H1 (cell line): ENCODE measurements around the gene CACNA1F. TPM values are rescaled to one million over a fixed set of nuclear protein-coding genes. Genes with fewer than 3 reads are reported as not detected.

Source experiments
- CTCF ChIA-PET: fragments of 300-600 bp; sonication (Branson Sonifier 250); formaldehyde crosslinking; loops from one replicate; lab custom pipeline; 2021; ENCODE audit not compliant: partially characterized antibody; lab: Charles Lee
- POLR2A ChIA-PET: fragments of 300-600 bp; sonication (Branson Sonifier 250); formaldehyde crosslinking; loops from one replicate; lab custom pipeline; 2021; ENCODE audit warnings: inconsistent platforms; ENCODE audit not compliant: partially characterized antibody; lab: Charles Lee
- DNase-seq, 2 experiments: peaks; one replicate each; pipeline versions ENCODE4 v3.0.0 to v3.0.0-alpha.2; 2010 to 2022; ENCODE audit warnings: low spot score in 2 of 2, low read depth in 1 of 2, mixed read lengths in 1 of 2
- FAIRE-seq: peaks from 2 replicates; lab custom pipeline; 2011; peaks lifted over from hg19 to GRCh38; lab: Jason Lieb, UNC
- H2AFZ ChIP-seq: 2 replicates; pipeline ENCODE4 v1.8.1; 2012; ENCODE audit warnings: low read length, inconsistent platforms
- H2AK5ac ChIP-seq: 2 replicates; pipeline ENCODE4 v1.6.1; 2013; ENCODE audit warnings: low read depth, low read length
- H2BK120ac ChIP-seq: replicated peaks from 2 replicates; pipeline ENCODE3; 2013; ENCODE audit warnings: low read depth, low read length, inconsistent platforms
- H2BK12ac ChIP-seq: 2 replicates; pipeline ENCODE4 v1.6.1; 2013; ENCODE audit warnings: low read depth, low read length
- H2BK15ac ChIP-seq: 2 replicates; pipeline ENCODE4 v1.6.1; 2013; ENCODE audit warnings: low read length
- H2BK20ac ChIP-seq: 2 replicates; pipeline ENCODE4 v1.6.1; 2013; ENCODE audit warnings: low read length
- H2BK5ac ChIP-seq: 2 replicates; pipeline ENCODE4 v1.6.1; 2013; ENCODE audit warnings: low read depth, low read length
- H3K14ac ChIP-seq: 2 replicates; pipeline ENCODE4 v1.6.1; 2013; ENCODE audit warnings: inconsistent platforms; ENCODE audit not compliant: insufficient read length
- H3K18ac ChIP-seq: 2 replicates; pipeline ENCODE4 v1.6.1; 2013; ENCODE audit warnings: low read length; ENCODE audit errors: extremely low read depth
- H3K23ac ChIP-seq: 2 replicates; pipeline ENCODE4 v1.6.1; 2013; ENCODE audit warnings: inconsistent platforms; ENCODE audit not compliant: insufficient read length
- H3K23me2 ChIP-seq: 2 replicates; pipeline ENCODE4 v1.6.1; 2013; ENCODE audit warnings: low read depth, low read length
- H3K27ac ChIP-seq: 2 replicates; pipeline ENCODE4 v1.6.1; 2011; ENCODE audit warnings: low read depth, low read length, inconsistent platforms
- H3K27me3 ChIP-seq, 4 experiments: replicated peaks in 1 of 4; 1 replicate in 1 of 4; 2 replicates in 3 of 4; pipeline versions ENCODE4 v1.6.1 to v1.8.1; 2011 to 2013; ENCODE audit warnings: low read length in 3 of 4, mild to moderate bottlenecking in 3 of 4, inconsistent platforms in 2 of 4, mixed read lengths in 2 of 4, moderate library complexity in 1 of 4; ENCODE audit not compliant: control insufficient read depth in 3 of 4, insufficient read depth in 3 of 4; ENCODE audit errors: extremely low read depth in 1 of 4
- H3K36me3 ChIP-seq, 4 experiments: 2 replicates each; pipeline versions ENCODE4 v1.6.1 to v1.8.1; 2011 to 2013; ENCODE audit warnings: mild to moderate bottlenecking in 4 of 4, low read length in 3 of 4, moderate library complexity in 2 of 4, control low read depth in 1 of 4, inconsistent platforms in 1 of 4; ENCODE audit not compliant: insufficient read depth in 4 of 4, control insufficient read depth in 2 of 4
- H3K4ac ChIP-seq: replicated peaks from 2 replicates; pipeline ENCODE3; 2013; ENCODE audit warnings: low read length, low read depth, mixed read lengths, inconsistent platforms; ENCODE audit not compliant: insufficient read length
- H3K4me1 ChIP-seq, 4 experiments: replicated peaks in 1 of 4; 1 replicate in 1 of 4; 2 replicates in 3 of 4; pipeline versions ENCODE4 v1.6.1 to v1.8.1; 2011 to 2013; ENCODE audit warnings: low read length in 3 of 4, inconsistent platforms in 2 of 4, mixed read lengths in 1 of 4; ENCODE audit not compliant: insufficient read depth in 4 of 4, control insufficient read depth in 3 of 4
- H3K4me2 ChIP-seq, 2 experiments: 2 replicates each; pipeline versions ENCODE4 v1.6.1 to v1.8.1; 2011 to 2013; ENCODE audit warnings: low read depth in 2 of 2, low read length in 2 of 2, control low read depth in 1 of 2, inconsistent platforms in 1 of 2, mild to moderate bottlenecking in 1 of 2; ENCODE audit not compliant: insufficient read depth in 1 of 2
- H3K4me3 ChIP-seq, 4 experiments: fragments of 200-600, 300-600 bp in 1 of 4; sonication (generic), shearing (Covaris generic), sonication (Bioruptor Twin) in 1 of 4; 2 replicates each; pipeline versions ENCODE4 v1.5.1 to v1.8.1; 2011 to 2016; ENCODE audit warnings: low read length in 4 of 4, low read depth in 3 of 4, control low read depth in 2 of 4, inconsistent platforms in 2 of 4, mild to moderate bottlenecking in 2 of 4, mixed read lengths in 1 of 4, moderate library complexity in 1 of 4; ENCODE audit not compliant: insufficient read depth in 2 of 4; ENCODE audit errors: extremely low read depth in 1 of 4
- H3K56ac ChIP-seq: replicated peaks from 2 replicates; pipeline ENCODE3; 2013; ENCODE audit warnings: low read depth, mild to moderate bottlenecking, mixed read lengths, low read length, inconsistent platforms; ENCODE audit not compliant: insufficient read length
- H3K79me1 ChIP-seq: 2 replicates; pipeline ENCODE4 v1.6.1; 2013; ENCODE audit warnings: low read depth, low read length, control low read depth
- H3K79me2 ChIP-seq, 2 experiments: 2 replicates each; pipeline versions ENCODE4 v1.6.1 to v1.8.1; 2012 to 2013; ENCODE audit warnings: low read length in 2 of 2, mild to moderate bottlenecking in 2 of 2, inconsistent platforms in 1 of 2; ENCODE audit not compliant: insufficient read depth in 2 of 2, control insufficient read depth in 1 of 2
- H3K9ac ChIP-seq, 4 experiments: replicated peaks in 1 of 4; 1 replicate in 1 of 4; 2 replicates in 3 of 4; pipeline versions ENCODE4 v1.6.1 to v1.8.1; 2011 to 2013; ENCODE audit warnings: low read depth in 3 of 4, low read length in 3 of 4, control low read depth in 2 of 4, mild to moderate bottlenecking in 2 of 4, moderate library complexity in 2 of 4, inconsistent platforms in 1 of 4; ENCODE audit errors: extremely low read depth in 1 of 4
- H3K9me3 ChIP-seq, 2 experiments: 2 replicates each; pipeline versions ENCODE4 v1.6.1 to v1.8.1; 2012 to 2013; ENCODE audit warnings: mild to moderate bottlenecking in 2 of 2, moderate library complexity in 2 of 2, control low read depth in 1 of 2, inconsistent platforms in 1 of 2, low read depth in 1 of 2, low read length in 1 of 2, mixed read lengths in 1 of 2; ENCODE audit not compliant: insufficient read depth in 2 of 2
- H4K20me1 ChIP-seq, 2 experiments: replicated peaks in 1 of 2; 2 replicates each; pipeline versions ENCODE3 to v1.8.1; 2011 to 2013; ENCODE audit warnings: inconsistent platforms in 2 of 2, low read length in 2 of 2, mild to moderate bottlenecking in 1 of 2; ENCODE audit not compliant: insufficient read depth in 2 of 2, control insufficient read depth in 1 of 2
- H4K5ac ChIP-seq: 2 replicates; pipeline ENCODE4 v1.6.1; 2013; ENCODE audit warnings: low read length, low read depth, mixed read lengths, inconsistent platforms; ENCODE audit not compliant: insufficient read length
- H4K8ac ChIP-seq: 2 replicates; pipeline ENCODE4 v1.8.0; 2013; ENCODE audit warnings: mild to moderate bottlenecking, moderate library complexity, low read length, inconsistent platforms; ENCODE audit not compliant: insufficient read depth; ENCODE audit errors: extremely low read depth
- H4K91ac ChIP-seq: replicated peaks from 2 replicates; pipeline ENCODE3; 2013; ENCODE audit warnings: low read length, mixed read lengths, inconsistent platforms; ENCODE audit not compliant: insufficient read length
- ASH2L ChIP-seq: fragments of 200-600, 300-600 bp; sonication (generic); IDR thresholded peaks from one replicate; pipeline ENCODE4 v1.7.1; 2017; ENCODE audit warnings: low read length
- BACH1 ChIP-seq: IDR thresholded peaks from 2 replicates; pipeline ENCODE4 v1.6.1; 2012; ENCODE audit warnings: low read length, improper control_type of control experiment
- BRCA1 ChIP-seq: IDR thresholded peaks from 2 replicates; pipeline ENCODE4 v1.6.1; 2012; ENCODE audit warnings: low read depth, low read length, improper control_type of control experiment
- EGR1 ChIP-seq: IDR thresholded peaks from 2 replicates; pipeline ENCODE4 v1.6.1; 2011; ENCODE audit warnings: low read depth, low read length, borderline replicate concordance
- NRF1 ChIP-seq: IDR thresholded peaks from 2 replicates; pipeline ENCODE4 v1.6.1; 2011; ENCODE audit warnings: mild to moderate bottlenecking, low read depth, low read length, improper control_type of control experiment
- POU5F1 ChIP-seq: IDR thresholded peaks from 2 replicates; pipeline ENCODE4 v1.6.1; 2011; ENCODE audit warnings: low read depth, mild to moderate bottlenecking, low read length, moderate library complexity
- SIRT6 ChIP-seq: IDR thresholded peaks from one replicate; pipeline ENCODE4 v1.7.1; 2012; ENCODE audit warnings: low read length, inconsistent platforms
- SP1 ChIP-seq: IDR thresholded peaks from 2 replicates; pipeline ENCODE4 v1.6.1; 2011; ENCODE audit warnings: low read depth, low read length
- TCF12 ChIP-seq: IDR thresholded peaks from 2 replicates; pipeline ENCODE4 v1.6.1; 2011; ENCODE audit warnings: low read depth, mild to moderate bottlenecking, low read length
- YY1 ChIP-seq: IDR thresholded peaks from 2 replicates; pipeline ENCODE4 v1.6.1; 2011; ENCODE audit warnings: low read depth, mild to moderate bottlenecking, low read length
- WGBS, 2 experiments: shearing (Covaris generic) in 1 of 2; methylation state at CpG; one replicate each; pipeline versions ENCODE4 v1.1.6 to v1.1.7; 2013 to 2015; ENCODE audit warnings: low lambda C conversion rate in 2 of 2, mixed read lengths in 2 of 2, inconsistent platforms in 1 of 2, low coverage in 1 of 2, missing lambda C conversion rate in 1 of 2; ENCODE audit not compliant: insufficient replicate concordance in 2 of 2, insufficient coverage in 1 of 2, insufficient read length in 1 of 2; ENCODE audit errors: extremely low coverage in 1 of 2, missing lambda C conversion rate in 1 of 2; 5-methylcytosine and 5-hydroxymethylcytosine counted together
- polyA plus RNA-seq, 7 experiments: library from polyadenylated mRNA; depleted of rRNA in 3 of 7; stranded (reverse) in 5 of 7; unstranded in 2 of 7; fragments of >200 nt in 5 of 7; fragments of 200-250 nt in 2 of 7; gene quantifications; 1 replicate in 5 of 7; 2 replicates in 1 of 7; 4 replicates in 1 of 7; pipeline versions ENCODE4 v1.2.1 to v1.2.3, GENCODE V29; 2011 to 2013; ENCODE audit warnings: missing spikeins in 2 of 7, mixed read lengths in 2 of 7
- total RNA-seq: library from RNA; stranded (reverse); fragmentation: NEBNext Ultra II Directional; extraction: Animal tissue kit (Norgen Biotek cat#: 25700); gene quantifications from 2 replicates; pipeline ENCODE4 v1.2.1, GENCODE V29; 2021
- TF ChIP-seq, protein P1 (sequence below): IDR thresholded peaks from 2 replicates; pipeline ENCODE4 v1.6.1; 2012; ENCODE audit warnings: low read length, inconsistent platforms

Gene CACNA1F
- total and polyA plus RNA-seq, 2 of the 8 experiments (the other 6 are each of a cell fraction or from before 2014, with no cell fraction given), result 0.59 to 0.84 TPM

GRCh38 chrX:49160908-49161307 lies 72.2 kb downstream of the CACNA1F start:
- DNase-seq, result no peak
- H3K36me3 ChIP-seq, result no peaks in the 10 kb centered on the region
- no peaks in the 10 kb centered on the region for H3K9me3 ChIP-seq
- H3K79me2 ChIP-seq, result no peaks in the 10 kb centered on the region
- peaks cover 0 to 4% (median under 1%) of the 10 kb centered on the region in 4 experiments; a peak in 1 of 7 replicates for H3K4me1 ChIP-seq
- no peak overlapping the region for H2AFZ ChIP-seq
- H4K20me1 ChIP-seq, result no peaks in the 10 kb centered on the region
- FAIRE-seq, result no peak
- WGBS, 2 experiments, result 100% methylated on average over 2 of the region's 2 CpGs; no CpG with 5 or more reads in 1 of the 2 experiments
- H3K4me3 ChIP-seq, result no peak overlapping the region
- H3K4ac ChIP-seq, result no peak overlapping the region
- no peak overlapping the region for H2BK20ac ChIP-seq
- no peak overlapping the region for H3K4me2 ChIP-seq
- H4K91ac ChIP-seq, result no peak overlapping the region
- H4K8ac ChIP-seq, result no peak overlapping the region
- no peak overlapping the region for H3K23ac ChIP-seq
- no peak overlapping the region for H2BK120ac ChIP-seq
- H3K9ac ChIP-seq, result no peak overlapping the region
- H3K14ac ChIP-seq, result no peak overlapping the region
- ChIA-PET CTCF (interaction anchor here (0.6 to 1.6 kb wide), 2 partner anchors 19 to 28 kb away, joined by 3 to 5 read pairs; no protein-coding TSS in a partner anchor), POLR2A (no interaction called here)
- H3K56ac ChIP-seq, result no peak overlapping the region
- no peak overlapping the region for H4K5ac ChIP-seq
- no peak overlapping the region for H2BK12ac ChIP-seq
- no peaks in the 10 kb centered on the region for H3K79me1 ChIP-seq
- H3K27ac ChIP-seq, result no peak overlapping the region
- peaks cover 1 to 11% (median 8%) of the 10 kb centered on the region in 4 experiments; a peak in 6 of 7 replicates for H3K27me3 ChIP-seq
- H2AK5ac ChIP-seq, result no peak overlapping the region
- no peak overlapping the region for H2BK5ac ChIP-seq
- peaks cover 4% of the 10 kb centered on the region; the same call in 1 of the 2 replicates for H3K23me2 ChIP-seq
- no peak overlapping the region for H2BK15ac ChIP-seq
- no peak overlapping the region for H3K18ac ChIP-seq
- TF ChIP-seq NRF1 (no peak), SP1 (no peak), EGR1 (no peak), BACH1 (no peak), BRCA1 (no peak), SIRT6 (no peak), TCF12 (no peak), ASH2L (no peak), YY1 (no peak), POU5F1 (no peak)
- TF ChIP-seq, protein P1, sequence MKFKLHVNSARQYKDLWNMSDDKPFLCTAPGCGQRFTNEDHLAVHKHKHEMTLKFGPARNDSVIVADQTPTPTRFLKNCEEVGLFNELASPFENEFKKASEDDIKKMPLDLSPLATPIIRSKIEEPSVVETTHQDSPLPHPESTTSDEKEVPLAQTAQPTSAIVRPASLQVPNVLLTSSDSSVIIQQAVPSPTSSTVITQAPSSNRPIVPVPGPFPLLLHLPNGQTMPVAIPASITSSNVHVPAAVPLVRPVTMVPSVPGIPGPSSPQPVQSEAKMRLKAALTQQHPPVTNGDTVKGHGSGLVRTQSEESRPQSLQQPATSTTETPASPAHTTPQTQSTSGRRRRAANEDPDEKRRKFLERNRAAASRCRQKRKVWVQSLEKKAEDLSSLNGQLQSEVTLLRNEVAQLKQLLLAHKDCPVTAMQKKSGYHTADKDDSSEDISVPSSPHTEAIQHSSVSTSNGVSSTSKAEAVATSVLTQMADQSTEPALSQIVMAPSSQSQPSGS, result no peak
